ENCODE results near the gene ADH5. TPM values are rescaled to one million over a fixed set of nuclear protein-coding genes. Genes with fewer than 3 reads are reported as not detected.
"Not testable (repeated sequence)": the region's sequence is repeated elsewhere in the genome, so short reads cannot be mapped to it uniquely, and the experiment has no call there.

Gene ADH5
- total RNA-seq, 1 donor = 247 TPM

GRCh38 chr4:99084595-99084994 lies 4.0 kb downstream of the ADH5 start:
- DNase-seq (ENCODE audit: low read depth) = no peak
- TF ChIP-seq CTCF (IDR thresholded peaks at IDR 0.05; ENCODE audit: insufficient read depth, low read depth, low read length) = no peak
- no peak overlapping the region for H3K4me3 ChIP-seq (ENCODE audit: low read depth, low read length)

- TF ChIP-seq CTCF (IDR thresholded peaks at IDR 0.05; ENCODE audit: insufficient read depth, low read depth, low read length) = no peak
- H3K4me3 ChIP-seq (ENCODE audit: low read depth, low read length) = no peak overlapping the region
- DNase-seq (ENCODE audit: low read depth) = no peak
Observed at GRCh38 chr4:99082192-99082591, 6.4 kb downstream of the ADH5 start.

GRCh38 chr4:99080869-99081268 lies 7.7 kb downstream of the ADH5 start:
- DNase-seq (ENCODE audit: low read depth); H3K4me3 ChIP-seq (ENCODE audit: low read depth, low read length): not testable (repeated sequence)

- TF ChIP-seq CTCF (IDR thresholded peaks at IDR 0.05; ENCODE audit: insufficient read depth, low read depth, low read length) = no peak
- no peak overlapping the region for H3K4me3 ChIP-seq (ENCODE audit: low read depth, low read length)
- no peak for DNase-seq (ENCODE audit: low read depth)
Observed at GRCh38 chr4:99079625-99080295, 8.8 kb downstream of the ADH5 start.

- no peak overlapping the region for H3K4me3 ChIP-seq (ENCODE audit: low read depth, low read length)
- DNase-seq (ENCODE audit: low read depth) = no peak
- no peak for TF ChIP-seq CTCF (IDR thresholded peaks at IDR 0.05; ENCODE audit: insufficient read depth, low read depth, low read length)
Observed at GRCh38 chr4:99078931-99079624, 9.5 kb downstream of the ADH5 start.

- DNase-seq (ENCODE audit: low read depth) = no peak
- no peak overlapping the region for H3K4me3 ChIP-seq (ENCODE audit: low read depth, low read length)
- TF ChIP-seq CTCF (IDR thresholded peaks at IDR 0.05; ENCODE audit: insufficient read depth, low read depth, low read length) = no peak
Observed at GRCh38 chr4:99078336-99078735, 10.3 kb downstream of the ADH5 start.

- H3K4me3 ChIP-seq (ENCODE audit: low read depth, low read length) = no peak overlapping the region
- DNase-seq (ENCODE audit: low read depth) = no peak
- TF ChIP-seq CTCF (IDR thresholded peaks at IDR 0.05; ENCODE audit: insufficient read depth, low read depth, low read length) = no peak
Observed at GRCh38 chr4:99077177-99077576, 11.4 kb downstream of the ADH5 start.
